Renal pelvis (tissue), 4 donors: ENCODE data around the gene KRT15. TPM values are rescaled to one million over a fixed set of nuclear protein-coding genes. Genes with fewer than 3 reads are reported as not detected.
A peak's percentile ranks its signal among the peaks of the same experiment; 100 is the strongest.
"Not testable (repeated sequence)": the region's sequence is repeated elsewhere in the genome, so short reads cannot be mapped to it uniquely, and the experiment has no call there.

Source experiments
- DNase-seq: peaks from one replicate; pipeline ENCODE4 v3.0.0-alpha.2; 2013
- polyA plus RNA-seq, 3 donors: library from polyadenylated mRNA; unstranded; fragments of 120-200 nt; gene quantifications; one replicate each; pipeline ENCODE4 v1.2.1, GENCODE V29; 2013; ENCODE audit not compliant: insufficient read length in 3 of 3

KRT15 gene
- polyA plus RNA-seq, 3 donors = 1.3 to 3.1 (median 2.9) TPM

GRCh38 chr17:41544935-41545334, 26.2 kb upstream of the KRT15 start:
- no peak for DNase-seq

GRCh38 chr17:41544491-41544892, 25.8 kb upstream of the KRT15 start:
- peak; percentile 62 for DNase-seq

- DNase-seq = not testable (repeated sequence)
These were observed 24.1 kb upstream of the KRT15 start for GRCh38 chr17:41542786-41543185.

- no peak for DNase-seq
These were observed 23.7 kb upstream of the KRT15 start for GRCh38 chr17:41542357-41542756.

- DNase-seq = no peak
These were observed 22.4 kb upstream of the KRT15 start for GRCh38 chr17:41540921-41541625.

GRCh38 chr17:41539979-41540701, 21.4 kb upstream of the KRT15 start:
- DNase-seq = no peak

- DNase-seq = no peak
These were observed 20.4 kb upstream of the KRT15 start for GRCh38 chr17:41539071-41539492.

GRCh38 chr17:41538565-41538991, 19.9 kb upstream of the KRT15 start:
- no peak for DNase-seq

- no peak for DNase-seq
These were observed 19.3 kb upstream of the KRT15 start for GRCh38 chr17:41537990-41538389.

- no peak for DNase-seq
These were observed 18.9 kb upstream of the KRT15 start for GRCh38 chr17:41537614-41537954.

- no peak for DNase-seq
These were observed 18.3 kb upstream of the KRT15 start for GRCh38 chr17:41536741-41537613.

- DNase-seq = peak; percentile 21
These were observed 17.2 kb upstream of the KRT15 start for GRCh38 chr17:41535764-41536481.

GRCh38 chr17:41534899-41535546, 16.3 kb upstream of the KRT15 start:
- DNase-seq = no peak

GRCh38 chr17:41533613-41534012, 14.9 kb upstream of the KRT15 start:
- no peak for DNase-seq

GRCh38 chr17:41532947-41533570, 14.4 kb upstream of the KRT15 start:
- DNase-seq = no peak

GRCh38 chr17:41531993-41532392, 13.3 kb upstream of the KRT15 start:
- no peak for DNase-seq

- DNase-seq = no peak
These were observed 11.7 kb upstream of the KRT15 start for GRCh38 chr17:41530062-41531048.

- no peak for DNase-seq
These were observed 10.8 kb upstream of the KRT15 start for GRCh38 chr17:41529491-41529915.

- no peak for DNase-seq
These were observed 10.3 kb upstream of the KRT15 start for GRCh38 chr17:41528959-41529353.
